Transverse colon (tissue), 4 donors: ENCODE measurements around the gene FAM13A.

ENCODE experiments used
- CTCF ChIP-seq, 5 experiments: fragments of 200-600 bp in 3 of 5; fragments of 450-650 bp in 2 of 5; sonication (generic) in 3 of 5; IDR thresholded peaks; 1 replicate in 2 of 5; 2 replicates in 3 of 5; pipeline ENCODE4 v1.5.1; 2016 to 2017; ENCODE audit warnings: antibody characterized with exemption in 5 of 5, inconsistent platforms in 3 of 5, mild to moderate bottlenecking in 2 of 5, moderate library complexity in 1 of 5
- EP300 ChIP-seq: sonication (generic); formaldehyde crosslinking; IDR thresholded peaks from one replicate; pipeline ENCODE4 v1.6.1; 2017; ENCODE audit warnings: antibody characterized with exemption, low read depth
- POLR2A ChIP-seq: fragments of 450-650 bp; IDR thresholded peaks from one replicate; pipeline ENCODE4 v1.6.1; 2016; ENCODE audit warnings: antibody characterized with exemption, mild to moderate bottlenecking, moderate library complexity
- POLR2AphosphoS5 ChIP-seq, 3 donors: sonication (generic); formaldehyde crosslinking; IDR thresholded peaks; one replicate each; pipeline ENCODE4 v1.6.1; 2016; ENCODE audit warnings: antibody characterized with exemption in 3 of 3

GRCh38 chr4:89064848-89065247 lies 7.9 kb upstream of the FAM13A start:
- TF ChIP-seq CTCF (IDR thresholded peaks at IDR 0.05) = no peak
- TF ChIP-seq POLR2A = no peak
- no peak for TF ChIP-seq EP300
- no peak for TF ChIP-seq POLR2AphosphoS5 (IDR thresholded peaks at IDR 0.05)
